Smooth muscle cell (in vitro differentiated cells): ENCODE data around the gene ADCY9. TPM values are rescaled to one million over a fixed set of nuclear protein-coding genes. Genes with fewer than 3 reads are reported as not detected.

ENCODE experiments used
- DNase-seq: peaks from one replicate; lab custom pipeline; 2025; ENCODE audit not compliant: unreplicated experiment; lab: John Stamatoyannopoulos, UW
- H2AFZ ChIP-seq: fragments of 200-600 bp; sonication (generic); 2 replicates; pipeline ENCODE4 v1.6.0; 2016; ENCODE audit warnings: antibody characterized with exemption, low read depth, mild to moderate bottlenecking
- H3F3A ChIP-seq: fragments of 200-600 bp; sonication (generic); 2 replicates; pipeline ENCODE4 v1.6.0; 2017; ENCODE audit warnings: antibody characterized with exemption, low read depth
- H3K27ac ChIP-seq: fragments of 200-600 bp; sonication (generic); 2 replicates; pipeline ENCODE4 v1.5.1; 2016; ENCODE audit warnings: low read depth, mild to moderate bottlenecking
- H3K27me3 ChIP-seq: fragments of 200-600 bp; sonication (generic); 2 replicates; pipeline ENCODE4 v1.6.1; 2016; ENCODE audit warnings: low read depth, mild to moderate bottlenecking
- H3K36me3 ChIP-seq: fragments of 200-600 bp; sonication (generic); 2 replicates; pipeline ENCODE4 v1.5.1; 2016; ENCODE audit warnings: low read depth
- H3K4me1 ChIP-seq: fragments of 200-600 bp; sonication (generic); 2 replicates; pipeline ENCODE4 v1.5.1; 2016; ENCODE audit warnings: low read depth
- H3K4me2 ChIP-seq: fragments of 200-600 bp; sonication (generic); 2 replicates; pipeline ENCODE4 v1.6.0; 2016; ENCODE audit warnings: mild to moderate bottlenecking
- H3K4me3 ChIP-seq: fragments of 200-600 bp; sonication (generic); 2 replicates; pipeline ENCODE4 v1.5.1; 2016; ENCODE audit warnings: mild to moderate bottlenecking
- H3K79me2 ChIP-seq: fragments of 200-600 bp; sonication (generic); 2 replicates; pipeline ENCODE4 v1.6.0; 2016; ENCODE audit warnings: low read depth, mild to moderate bottlenecking
- H3K9ac ChIP-seq: fragments of 200-600 bp; sonication (generic); 2 replicates; pipeline ENCODE4 v1.6.0; 2016; ENCODE audit warnings: low read depth
- H3K9me3 ChIP-seq: fragments of 200-600 bp; sonication (generic); replicated peaks from 2 replicates; pipeline ENCODE4 v1.5.1; 2016; ENCODE audit warnings: low read depth
- H4K20me1 ChIP-seq: fragments of 200-600 bp; sonication (generic); 2 replicates; pipeline ENCODE4 v1.6.0; 2016; ENCODE audit warnings: low read depth
- WGBS: methylation state at CpG from one replicate; pipeline ENCODE4 v1.1.7; 2016; ENCODE audit warnings: low lambda C conversion rate; 5-methylcytosine and 5-hydroxymethylcytosine counted together
- polyA plus RNA-seq: library from polyadenylated mRNA; unstranded; fragments of >200 nt; fragmentation: Nextera tagmentation; extraction: Ambion mirVana; gene quantifications from 2 replicates; pipeline ENCODE4 v1.2.1, GENCODE V29; 2016
- total RNA-seq: library from RNA; depleted of rRNA; stranded (reverse); fragments of >200 nt; gene quantifications from 2 replicates; pipeline ENCODE4 v1.2.3, GENCODE V29; 2014
- TF ChIP-seq, protein P1 (sequence below): fragments of 200-600 bp; sonication (generic); IDR thresholded peaks from 2 replicates; pipeline ENCODE4 v1.5.1; 2017; ENCODE audit warnings: borderline replicate concordance, mild to moderate bottlenecking, antibody characterized with exemption; ENCODE audit not compliant: insufficient read depth, poor library complexity, severe bottlenecking

The ADCY9 gene
- total and polyA plus RNA-seq, 2 experiments from 2014 or later = 7.2 to 8.9 TPM

DNA sequence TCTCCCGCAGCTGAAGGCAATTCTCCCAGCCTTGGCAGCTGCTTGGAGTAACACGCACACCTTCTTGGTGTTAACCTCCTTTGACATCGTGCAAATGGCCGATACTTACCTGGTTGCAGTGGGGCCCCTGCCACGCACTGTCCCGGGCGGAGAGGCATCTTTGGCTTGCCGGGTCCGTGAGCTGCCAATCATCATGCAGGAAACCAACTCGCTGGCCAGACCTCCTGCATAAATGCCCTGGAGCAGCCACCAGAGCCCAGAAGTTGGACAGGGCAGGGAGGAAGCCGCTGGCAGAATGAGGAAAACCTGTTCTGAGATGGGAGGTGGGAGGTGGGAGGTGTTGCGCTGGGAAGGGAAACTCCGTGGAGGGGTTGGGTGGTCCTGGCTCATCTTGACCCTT is 194.0 kb downstream of the ADCY9 start:
- TF ChIP-seq, protein P1, sequence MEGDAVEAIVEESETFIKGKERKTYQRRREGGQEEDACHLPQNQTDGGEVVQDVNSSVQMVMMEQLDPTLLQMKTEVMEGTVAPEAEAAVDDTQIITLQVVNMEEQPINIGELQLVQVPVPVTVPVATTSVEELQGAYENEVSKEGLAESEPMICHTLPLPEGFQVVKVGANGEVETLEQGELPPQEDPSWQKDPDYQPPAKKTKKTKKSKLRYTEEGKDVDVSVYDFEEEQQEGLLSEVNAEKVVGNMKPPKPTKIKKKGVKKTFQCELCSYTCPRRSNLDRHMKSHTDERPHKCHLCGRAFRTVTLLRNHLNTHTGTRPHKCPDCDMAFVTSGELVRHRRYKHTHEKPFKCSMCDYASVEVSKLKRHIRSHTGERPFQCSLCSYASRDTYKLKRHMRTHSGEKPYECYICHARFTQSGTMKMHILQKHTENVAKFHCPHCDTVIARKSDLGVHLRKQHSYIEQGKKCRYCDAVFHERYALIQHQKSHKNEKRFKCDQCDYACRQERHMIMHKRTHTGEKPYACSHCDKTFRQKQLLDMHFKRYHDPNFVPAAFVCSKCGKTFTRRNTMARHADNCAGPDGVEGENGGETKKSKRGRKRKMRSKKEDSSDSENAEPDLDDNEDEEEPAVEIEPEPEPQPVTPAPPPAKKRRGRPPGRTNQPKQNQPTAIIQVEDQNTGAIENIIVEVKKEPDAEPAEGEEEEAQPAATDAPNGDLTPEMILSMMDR = no peak
- Histone ChIP-seq H3F3A (no peaks in the 10 kb centered on the region), H3K9ac (no peak overlapping the region), H3K9me3 (no peaks in the 10 kb centered on the region), H4K20me1 (no peaks in the 10 kb centered on the region), H3K79me2 (no peaks in the 10 kb centered on the region), H3K4me2 (no peak overlapping the region), H3K36me3 (no peaks in the 10 kb centered on the region), H3K27ac (no peak overlapping the region), H3K4me1 (no peaks in the 10 kb centered on the region), H2AFZ (no peak overlapping the region), H3K4me3 (no peak overlapping the region), H3K27me3 (no peaks in the 10 kb centered on the region)
- DNase-seq = no peak
- WGBS = 79% methylated on average over 13 of the region's 13 CpGs

DNA sequence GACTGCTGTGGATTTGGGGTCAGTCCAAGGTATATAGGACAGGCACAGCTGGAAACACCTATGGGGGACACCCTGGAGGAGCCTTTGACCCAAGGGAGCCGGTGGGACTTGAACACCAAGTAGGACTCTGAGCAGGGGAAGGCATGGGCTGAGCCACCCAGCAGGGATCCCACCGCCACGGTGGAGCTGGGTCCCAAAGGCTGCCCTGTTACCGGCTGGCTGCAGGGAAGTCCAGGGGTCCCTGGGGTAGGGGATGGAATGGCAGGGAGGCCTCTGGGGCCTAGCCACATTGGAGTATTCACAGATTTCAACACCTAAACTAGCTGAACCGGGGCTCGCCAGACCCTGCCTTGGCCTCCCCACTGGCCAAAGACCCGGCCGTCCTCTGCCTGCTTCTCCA is 196.0 kb downstream of the ADCY9 start:
- no peak overlapping the region for H3K27ac ChIP-seq
- 80% methylated on average over 8 of the region's 8 CpGs for WGBS
- DNase-seq = no peak
- no peaks in the 10 kb centered on the region for H3K4me1 ChIP-seq
- TF ChIP-seq, protein P1 = no peak
- H3K9ac ChIP-seq = no peak overlapping the region
- H3K36me3 ChIP-seq = no peaks in the 10 kb centered on the region
- no peaks in the 10 kb centered on the region for H3K9me3 ChIP-seq
- no peak overlapping the region for H2AFZ ChIP-seq
- H3K79me2 ChIP-seq = no peaks in the 10 kb centered on the region
- H3K4me3 ChIP-seq = no peak overlapping the region
- no peak overlapping the region for H3K4me2 ChIP-seq
- H4K20me1 ChIP-seq = no peaks in the 10 kb centered on the region
- no peaks in the 10 kb centered on the region for H3K27me3 ChIP-seq
- no peaks in the 10 kb centered on the region for H3F3A ChIP-seq

DNA sequence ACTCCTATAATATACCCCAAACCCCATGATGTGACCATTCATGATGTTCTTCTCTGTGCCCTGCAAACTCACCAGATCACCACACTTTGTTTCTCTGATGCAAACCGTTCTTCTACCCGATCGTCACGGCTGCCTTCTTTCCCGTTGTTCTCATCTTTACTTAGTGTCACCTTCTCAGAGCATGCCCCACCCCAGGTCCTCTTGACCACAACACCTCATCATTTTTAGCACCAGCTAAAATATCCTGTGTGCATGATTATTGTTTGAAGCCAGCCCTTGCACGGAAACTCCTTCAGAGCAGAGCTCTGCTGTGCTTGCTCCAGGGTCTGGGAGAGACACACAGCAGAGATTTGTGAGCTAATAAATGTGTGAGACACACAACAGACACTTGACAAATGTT is 196.8 kb downstream of the ADCY9 start:
- TF ChIP-seq, protein P1 = no peak
- Histone ChIP-seq H3K9me3 (no peaks in the 10 kb centered on the region), H3F3A (no peaks in the 10 kb centered on the region), H3K9ac (no peak overlapping the region), H3K27ac (no peak overlapping the region), H4K20me1 (no peaks in the 10 kb centered on the region), H3K36me3 (no peaks in the 10 kb centered on the region), H2AFZ (no peak overlapping the region), H3K79me2 (no peaks in the 10 kb centered on the region), H3K4me3 (no peak overlapping the region), H3K4me2 (no peak overlapping the region), H3K27me3 (no peaks in the 10 kb centered on the region), H3K4me1 (no peaks in the 10 kb centered on the region)
- no peak for DNase-seq
- WGBS = 81% methylated on average over 6 of the region's 6 CpGs

DNA sequence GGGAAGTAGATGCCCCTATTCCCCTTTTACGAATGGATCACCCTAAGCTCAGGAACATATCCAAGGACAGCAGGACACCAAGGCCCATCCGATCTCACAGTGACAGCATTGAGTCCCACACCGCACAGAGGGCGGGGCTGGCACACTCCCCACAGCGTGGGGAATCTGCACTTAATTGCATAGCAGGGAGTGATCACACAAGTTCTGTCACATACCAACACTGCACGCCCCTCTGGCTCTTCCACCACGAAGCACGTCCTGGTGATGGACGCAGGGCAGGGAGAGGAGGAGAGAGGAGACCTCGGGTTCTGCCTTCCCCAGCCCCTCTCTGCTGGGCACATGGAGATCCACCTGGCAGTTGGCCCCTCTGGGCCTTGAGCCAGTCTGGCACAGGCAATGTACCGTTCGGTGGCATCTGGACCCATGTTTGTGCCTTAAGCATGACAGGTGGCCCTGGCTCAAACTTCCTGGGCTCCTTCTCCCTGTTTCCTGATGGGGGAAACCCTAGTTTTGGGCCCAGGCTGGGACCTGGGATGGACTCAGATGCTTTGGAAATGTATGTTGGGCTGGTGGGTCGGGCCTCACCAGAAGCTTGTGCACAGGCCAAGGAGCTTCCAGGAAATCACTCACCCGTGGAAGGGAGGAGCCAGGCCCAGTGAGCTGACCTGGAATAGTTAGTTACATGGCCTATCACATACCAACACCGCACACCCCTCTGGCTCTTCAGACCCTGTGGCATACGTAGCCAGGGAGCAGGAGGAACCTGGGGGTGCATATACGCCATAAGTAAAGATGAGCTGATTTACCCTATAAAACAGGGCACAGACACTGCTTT is 200.6 kb downstream of the ADCY9 start:
- TF ChIP-seq, protein P1 = no peak
- Histone ChIP-seq H4K20me1 (no peaks in the 10 kb centered on the region), H3K27me3 (no peaks in the 10 kb centered on the region), H3F3A (no peaks in the 10 kb centered on the region), H3K36me3 (no peaks in the 10 kb centered on the region), H3K9me3 (no peaks in the 10 kb centered on the region), H3K4me2 (no peak overlapping the region), H2AFZ (no peak overlapping the region), H3K27ac (no peak overlapping the region), H3K79me2 (no peaks in the 10 kb centered on the region), H3K4me1 (no peaks in the 10 kb centered on the region), H3K4me3 (no peak overlapping the region), H3K9ac (no peak overlapping the region)
- no peak for DNase-seq
- WGBS = 91% methylated on average over 17 of the region's 17 CpGs
